WTC11 (cell line): Measurements from ENCODE around the gene RDH12. TPM values are rescaled to one million over a fixed set of nuclear protein-coding genes. Genes with fewer than 3 reads are reported as not detected.
A peak's percentile ranks its signal among the peaks of the same experiment; 100 is the strongest.
"Not testable (repeated sequence)": the region's sequence is repeated elsewhere in the genome, so short reads cannot be mapped to it uniquely, and the experiment has no call there.

Experiments used
- ATAC-seq: fragments of 200-7000 bp; cut with Tn5 transposase; 2 replicates; pipeline ENCODE4 v1.10.0; 2021; ENCODE audit warnings: mild to moderate bottlenecking, moderate library complexity
- CTCF ChIA-PET: fragments of 300-600 bp; sonication (Branson Sonifier 250); formaldehyde crosslinking; loops from one replicate; lab custom pipeline; 2021; ENCODE audit warnings: antibody characterized with exemption; lab: Charles Lee
- POLR2A ChIA-PET: fragments of 350-600 bp; sonication (Branson Sonifier 250); formaldehyde crosslinking; loops from one replicate; lab custom pipeline; 2021; ENCODE audit warnings: antibody characterized with exemption; lab: Charles Lee
- DNase-seq: peaks from one replicate; pipeline ENCODE4 v3.0.0; 2021; ENCODE audit warnings: low spot score
- H3K27ac Mint-ChIP-seq: 2 replicates; pipeline ENCODE4 v1.8.0; 2021; ENCODE audit warnings: mixed read lengths
- H3K27me3 Mint-ChIP-seq: 2 replicates; pipeline ENCODE4 v1.8.0; 2021; ENCODE audit warnings: low read depth, mild to moderate bottlenecking, moderate library complexity, mixed read lengths
- H3K36me3 Mint-ChIP-seq: 2 replicates; pipeline ENCODE4 v1.8.0; 2021; ENCODE audit warnings: mixed read lengths
- H3K4me1 Mint-ChIP-seq: 2 replicates; pipeline ENCODE4 v1.8.0; 2022; ENCODE audit warnings: mixed read lengths
- H3K4me3 Mint-ChIP-seq: 2 replicates; pipeline ENCODE4 v1.8.0; 2021; ENCODE audit warnings: mild to moderate bottlenecking, moderate library complexity, mixed read lengths
- H3K9me3 Mint-ChIP-seq: 2 replicates; pipeline ENCODE4 v1.8.0; 2021; ENCODE audit warnings: mixed read lengths
- E2F1 ChIP-seq: sonication (generic); formaldehyde crosslinking; IDR thresholded peaks from 2 replicates; pipeline ENCODE4 v1.8.0; 2022; ENCODE audit warnings: mild to moderate bottlenecking, missing genetic modification reagents
- GABPB1 ChIP-seq: sonication (generic); formaldehyde crosslinking; IDR thresholded peaks from 2 replicates; pipeline ENCODE4 v1.8.1; 2023; ENCODE audit warnings: mild to moderate bottlenecking, missing genetic modification reagents
- GTF2I ChIP-seq: fragments of 250-450 bp; sonication (Bioruptor Pico); conservative IDR thresholded peaks from 2 replicates; pipeline ENCODE4 v1.4.0; 2021; ENCODE audit warnings: mild to moderate bottlenecking
- HMGA2 ChIP-seq: fragments of 250-450 bp; sonication (Bioruptor Pico); IDR thresholded peaks from 2 replicates; pipeline ENCODE4 v1.4.0; 2021; ENCODE audit warnings: mild to moderate bottlenecking, moderate library complexity
- JUN ChIP-seq: sonication (generic); formaldehyde crosslinking; IDR thresholded peaks from 2 replicates; pipeline ENCODE4 v1.8.0; 2023; ENCODE audit warnings: mild to moderate bottlenecking, missing genetic modification reagents
- KAT7 ChIP-seq: sonication (generic); formaldehyde crosslinking; IDR thresholded peaks from 2 replicates; pipeline ENCODE4 v1.8.1; 2023; ENCODE audit warnings: missing genetic modification reagents, mild to moderate bottlenecking, borderline replicate concordance
- MXD4 ChIP-seq: fragments of 250-450 bp; sonication (Bioruptor Pico); IDR thresholded peaks from 2 replicates; pipeline ENCODE4 v1.8.0; 2021; ENCODE audit warnings: mild to moderate bottlenecking, moderate library complexity, borderline replicate concordance
- SMAD3 ChIP-seq: sonication (generic); formaldehyde crosslinking; IDR thresholded peaks from 2 replicates; pipeline ENCODE4 v1.8.0; 2022; ENCODE audit warnings: missing genetic modification reagents, mild to moderate bottlenecking, borderline replicate concordance
- ZNF121 ChIP-seq: sonication (generic); formaldehyde crosslinking; IDR thresholded peaks from 2 replicates; pipeline ENCODE4 v1.8.0; 2023; ENCODE audit warnings: missing genetic modification reagents
- ZNF317 ChIP-seq: sonication (generic); formaldehyde crosslinking; IDR thresholded peaks from 2 replicates; pipeline ENCODE4 v1.8.1; 2023; ENCODE audit warnings: low read depth, mild to moderate bottlenecking, moderate library complexity, missing genetic modification reagents, borderline replicate concordance
- total RNA-seq: library from RNA; stranded (reverse); gene quantifications from 3 replicates; pipeline ENCODE4 v1.2.3, GENCODE V29; 2021
- TF ChIP-seq, protein P1 (sequence below): sonication (generic); formaldehyde crosslinking; IDR thresholded peaks from 2 replicates; pipeline ENCODE4 v1.8.0; 2023; ENCODE audit warnings: missing genetic modification reagents, mild to moderate bottlenecking, borderline replicate concordance
- TF ChIP-seq, protein P2 (sequence below): fragments of 250-450 bp; sonication (Bioruptor Pico); conservative IDR thresholded peaks from 2 replicates; pipeline ENCODE4 v1.9.0; 2021; ENCODE audit warnings: mild to moderate bottlenecking
- TF ChIP-seq, protein P3 (sequence below): fragments of 250-450 bp; sonication (Bioruptor Pico); IDR thresholded peaks from 2 replicates; pipeline ENCODE4 v1.9.0; 2021; ENCODE audit warnings: mild to moderate bottlenecking
- TF ChIP-seq, protein P4 (sequence below): sonication (generic); formaldehyde crosslinking; IDR thresholded peaks from 2 replicates; pipeline ENCODE4 v1.8.1; 2022; ENCODE audit warnings: low read depth, missing genetic modification reagents, borderline replicate concordance
- TF ChIP-seq, protein P5 (sequence below): fragments of 250-450 bp; sonication (Bioruptor Pico); IDR thresholded peaks from 2 replicates; pipeline ENCODE4 v1.8.0; 2021; ENCODE audit warnings: mild to moderate bottlenecking

RDH12 gene
- total RNA-seq, 1 experiment from 2014 or later: 0.77 TPM

- CTCF ChIA-PET: interaction anchor here (1.2 kb wide), 1 partner anchor 13 kb away, joined by 3 read pairs; no protein-coding TSS in a partner anchor
Measured at GRCh38 chr14:67717048-67717447, 15.4 kb downstream of the RDH12 start.

DNA sequence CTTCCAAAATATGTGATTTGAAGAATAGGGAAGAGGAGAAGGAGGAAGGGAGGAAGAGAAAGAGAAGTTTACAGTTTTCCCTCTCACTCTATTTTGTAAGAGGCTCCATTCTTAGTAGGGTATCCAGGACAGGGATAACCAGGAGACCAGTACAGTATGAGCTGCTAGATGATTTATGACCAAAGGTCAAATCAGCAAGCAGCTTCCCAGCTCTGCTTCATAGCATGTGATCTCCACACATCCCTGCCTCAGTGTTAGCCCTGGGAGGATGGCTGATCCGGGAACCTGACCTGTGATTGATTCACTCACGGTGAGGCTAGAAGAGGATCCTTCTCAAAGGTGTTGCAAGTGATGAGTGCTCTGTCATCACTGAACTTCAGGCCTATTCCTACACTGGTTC, 16.6 kb downstream of the RDH12 start:
- POLR2A ChIA-PET: no interaction called here
- H3K27me3 Mint-ChIP-seq: peaks cover 13% of the 10 kb centered on the region
- peak; percentile 73 for TF ChIP-seq GABPB1 (CRISPR knock-in tag)
- no peak for TF ChIP-seq SMAD3 (CRISPR knock-in tag)
- TF ChIP-seq, all 79 proteins: peak for 1
- no peak overlapping the region for H3K27ac Mint-ChIP-seq
- no peak overlapping the region for H3K4me3 Mint-ChIP-seq
- H3K9me3 Mint-ChIP-seq: 0 out of 2 replicates have a peak, but pooled peaks cover 4% of the 10 kb centered on the region
- no peak for ATAC-seq
- no peak for DNase-seq
- CTCF ChIA-PET: no interaction called here
- no peaks in the 10 kb centered on the region for H3K36me3 Mint-ChIP-seq
- H3K4me1 Mint-ChIP-seq: no peaks in the 10 kb centered on the region; the same call in 1 of the 2 replicates

More at GRCh38 chr14:67717048-67717447, 15.4 kb downstream of the RDH12 start:
- DNase-seq (no peak), ATAC-seq (no peak)
- Mint-ChIP-seq H3K27me3 (peaks cover 9% of the 10 kb centered on the region), H3K9me3 (peaks cover 15% of the 10 kb centered on the region), H3K36me3 (0 out of 2 replicates have a peak, but pooled peaks cover 5% of the 10 kb centered on the region), H3K27ac (no peak overlapping the region), H3K4me3 (no peak overlapping the region), H3K4me1 (no peaks in the 10 kb centered on the region; the same call in 1 of the 2 replicates)
- TF ChIP-seq GABPB1 (CRISPR knock-in tag) (0 out of 2 replicates have a peak, but pooled peaks have one; percentile 18), GTF2I (CRISPR knock-in tag) (no peak)
- POLR2A ChIA-PET: no interaction called here

GRCh38 chr14:67719385-67719784, 17.7 kb downstream of the RDH12 start:
- TF ChIP-seq ZNF121 (CRISPR knock-in tag): 0 out of 2 replicates have a peak, but pooled peaks have one; percentile 52
- ATAC-seq, DNase-seq, H3K27ac Mint-ChIP-seq, H3K9me3 Mint-ChIP-seq, POLR2A ChIA-PET, H3K4me1 Mint-ChIP-seq, CTCF ChIA-PET, H3K36me3 Mint-ChIP-seq, H3K4me3 Mint-ChIP-seq: not testable (repeated sequence)
- H3K27me3 Mint-ChIP-seq: peaks cover 13% of the 10 kb centered on the region

DNA sequence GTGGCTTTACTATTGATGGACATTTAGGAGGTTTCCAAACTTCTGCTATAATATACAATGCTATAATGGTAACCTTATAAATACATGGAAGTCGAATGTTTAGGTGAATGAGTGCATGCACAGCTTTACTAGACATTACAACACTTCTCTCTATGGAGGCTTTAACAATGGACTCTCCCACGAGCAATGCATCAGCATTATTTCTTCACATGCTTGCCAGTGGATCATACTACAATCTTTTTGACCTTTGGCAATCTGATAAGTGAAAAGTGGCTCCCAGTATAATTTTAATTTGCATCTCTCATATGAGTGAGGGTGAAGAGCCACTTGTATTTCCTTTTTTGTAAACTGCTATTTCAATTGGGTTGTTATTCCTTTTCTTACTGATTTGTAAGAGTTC, 18.2 kb downstream of the RDH12 start:
- no peaks in the 10 kb centered on the region for H3K36me3 Mint-ChIP-seq
- ChIA-PET CTCF (no interaction called here), POLR2A (no interaction called here)
- ATAC-seq (no peak), DNase-seq (no peak)
- no peaks in the 10 kb centered on the region; the same call in 1 of the 2 replicates for H3K4me1 Mint-ChIP-seq
- H3K27ac Mint-ChIP-seq: no peak overlapping the region
- peaks cover 13% of the 10 kb centered on the region for H3K27me3 Mint-ChIP-seq
- no peak overlapping the region for H3K4me3 Mint-ChIP-seq
- no peaks in the 10 kb centered on the region for H3K9me3 Mint-ChIP-seq
- TF ChIP-seq, protein P1, sequence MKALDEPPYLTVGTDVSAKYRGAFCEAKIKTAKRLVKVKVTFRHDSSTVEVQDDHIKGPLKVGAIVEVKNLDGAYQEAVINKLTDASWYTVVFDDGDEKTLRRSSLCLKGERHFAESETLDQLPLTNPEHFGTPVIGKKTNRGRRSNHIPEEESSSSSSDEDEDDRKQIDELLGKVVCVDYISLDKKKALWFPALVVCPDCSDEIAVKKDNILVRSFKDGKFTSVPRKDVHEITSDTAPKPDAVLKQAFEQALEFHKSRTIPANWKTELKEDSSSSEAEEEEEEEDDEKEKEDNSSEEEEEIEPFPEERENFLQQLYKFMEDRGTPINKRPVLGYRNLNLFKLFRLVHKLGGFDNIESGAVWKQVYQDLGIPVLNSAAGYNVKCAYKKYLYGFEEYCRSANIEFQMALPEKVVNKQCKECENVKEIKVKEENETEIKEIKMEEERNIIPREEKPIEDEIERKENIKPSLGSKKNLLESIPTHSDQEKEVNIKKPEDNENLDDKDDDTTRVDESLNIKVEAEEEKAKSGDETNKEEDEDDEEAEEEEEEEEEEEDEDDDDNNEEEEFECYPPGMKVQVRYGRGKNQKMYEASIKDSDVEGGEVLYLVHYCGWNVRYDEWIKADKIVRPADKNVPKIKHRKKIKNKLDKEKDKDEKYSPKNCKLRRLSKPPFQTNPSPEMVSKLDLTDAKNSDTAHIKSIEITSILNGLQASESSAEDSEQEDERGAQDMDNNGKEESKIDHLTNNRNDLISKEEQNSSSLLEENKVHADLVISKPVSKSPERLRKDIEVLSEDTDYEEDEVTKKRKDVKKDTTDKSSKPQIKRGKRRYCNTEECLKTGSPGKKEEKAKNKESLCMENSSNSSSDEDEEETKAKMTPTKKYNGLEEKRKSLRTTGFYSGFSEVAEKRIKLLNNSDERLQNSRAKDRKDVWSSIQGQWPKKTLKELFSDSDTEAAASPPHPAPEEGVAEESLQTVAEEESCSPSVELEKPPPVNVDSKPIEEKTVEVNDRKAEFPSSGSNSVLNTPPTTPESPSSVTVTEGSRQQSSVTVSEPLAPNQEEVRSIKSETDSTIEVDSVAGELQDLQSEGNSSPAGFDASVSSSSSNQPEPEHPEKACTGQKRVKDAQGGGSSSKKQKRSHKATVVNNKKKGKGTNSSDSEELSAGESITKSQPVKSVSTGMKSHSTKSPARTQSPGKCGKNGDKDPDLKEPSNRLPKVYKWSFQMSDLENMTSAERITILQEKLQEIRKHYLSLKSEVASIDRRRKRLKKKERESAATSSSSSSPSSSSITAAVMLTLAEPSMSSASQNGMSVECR (CRISPR knock-in tag): no peak
- TF ChIP-seq JUN (CRISPR knock-in tag) (no peak), KAT7 (CRISPR knock-in tag) (no peak), ZNF317 (no peak), GTF2I (CRISPR knock-in tag) (no peak), E2F1 (CRISPR knock-in tag) (no peak), HMGA2 (no peak), MXD4 (no peak)
- TF ChIP-seq, protein P2, sequence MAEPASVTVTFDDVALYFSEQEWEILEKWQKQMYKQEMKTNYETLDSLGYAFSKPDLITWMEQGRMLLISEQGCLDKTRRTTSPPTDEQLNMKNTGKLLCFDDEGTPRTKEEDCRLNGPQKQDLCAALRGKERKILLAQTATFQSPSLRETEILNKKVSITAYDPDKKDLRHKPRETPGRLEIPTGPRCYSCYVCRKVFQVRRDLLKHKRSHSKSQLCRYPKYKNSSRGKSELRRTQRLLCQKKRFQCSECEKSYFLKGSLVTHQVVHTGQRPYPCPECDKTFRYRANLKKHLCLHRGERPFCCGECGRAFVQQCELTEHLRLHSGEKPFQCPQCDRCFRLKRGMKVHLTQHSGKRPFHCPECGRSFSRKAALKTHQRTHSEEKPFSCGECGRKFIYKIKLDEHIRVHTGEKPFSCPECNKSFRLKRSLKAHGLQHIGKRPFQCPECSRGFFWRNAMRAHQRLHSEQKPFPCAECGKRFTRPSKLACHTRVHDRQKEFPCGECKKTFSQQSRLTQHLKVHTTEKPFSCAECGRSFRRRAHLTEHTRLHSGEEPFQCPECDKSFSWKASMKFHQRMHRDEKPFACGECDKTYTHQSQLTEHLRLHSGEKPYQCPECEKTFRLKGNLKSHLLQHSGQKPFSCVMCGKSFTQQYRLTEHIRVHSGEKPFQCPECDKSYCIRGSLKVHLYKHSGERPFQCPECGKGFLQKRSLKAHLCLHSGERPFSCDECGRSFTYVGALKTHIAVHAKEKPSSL: no peak
- TF ChIP-seq, protein P3, sequence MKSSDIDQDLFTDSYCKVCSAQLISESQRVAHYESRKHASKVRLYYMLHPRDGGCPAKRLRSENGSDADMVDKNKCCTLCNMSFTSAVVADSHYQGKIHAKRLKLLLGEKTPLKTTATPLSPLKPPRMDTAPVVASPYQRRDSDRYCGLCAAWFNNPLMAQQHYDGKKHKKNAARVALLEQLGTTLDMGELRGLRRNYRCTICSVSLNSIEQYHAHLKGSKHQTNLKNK: no peak
- TF ChIP-seq, protein P4, sequence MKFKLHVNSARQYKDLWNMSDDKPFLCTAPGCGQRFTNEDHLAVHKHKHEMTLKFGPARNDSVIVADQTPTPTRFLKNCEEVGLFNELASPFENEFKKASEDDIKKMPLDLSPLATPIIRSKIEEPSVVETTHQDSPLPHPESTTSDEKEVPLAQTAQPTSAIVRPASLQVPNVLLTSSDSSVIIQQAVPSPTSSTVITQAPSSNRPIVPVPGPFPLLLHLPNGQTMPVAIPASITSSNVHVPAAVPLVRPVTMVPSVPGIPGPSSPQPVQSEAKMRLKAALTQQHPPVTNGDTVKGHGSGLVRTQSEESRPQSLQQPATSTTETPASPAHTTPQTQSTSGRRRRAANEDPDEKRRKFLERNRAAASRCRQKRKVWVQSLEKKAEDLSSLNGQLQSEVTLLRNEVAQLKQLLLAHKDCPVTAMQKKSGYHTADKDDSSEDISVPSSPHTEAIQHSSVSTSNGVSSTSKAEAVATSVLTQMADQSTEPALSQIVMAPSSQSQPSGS (CRISPR knock-in tag): no peak
- TF ChIP-seq, protein P5, sequence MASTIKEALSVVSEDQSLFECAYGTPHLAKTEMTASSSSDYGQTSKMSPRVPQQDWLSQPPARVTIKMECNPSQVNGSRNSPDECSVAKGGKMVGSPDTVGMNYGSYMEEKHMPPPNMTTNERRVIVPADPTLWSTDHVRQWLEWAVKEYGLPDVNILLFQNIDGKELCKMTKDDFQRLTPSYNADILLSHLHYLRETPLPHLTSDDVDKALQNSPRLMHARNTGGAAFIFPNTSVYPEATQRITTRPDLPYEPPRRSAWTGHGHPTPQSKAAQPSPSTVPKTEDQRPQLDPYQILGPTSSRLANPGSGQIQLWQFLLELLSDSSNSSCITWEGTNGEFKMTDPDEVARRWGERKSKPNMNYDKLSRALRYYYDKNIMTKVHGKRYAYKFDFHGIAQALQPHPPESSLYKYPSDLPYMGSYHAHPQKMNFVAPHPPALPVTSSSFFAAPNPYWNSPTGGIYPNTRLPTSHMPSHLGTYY (CRISPR knock-in tag): no peak
